A549 treated with Mapracorat at 1 μM for 4 hours (cell line): ENCODE measurements around the gene COX8C. TPM values are rescaled to one million over a fixed set of nuclear protein-coding genes. Genes with fewer than 3 reads are reported as not detected.

ENCODE experiments used
- total RNA-seq: library from RNA; stranded (reverse); fragments of 200-300 nt; extraction: Qiagen RNA extraction; gene quantifications from 5 replicates; pipeline ENCODE4 v1.2.3, GENCODE V29; 2022

The COX8C gene
- total RNA-seq = not detected in 5 replicates

GRCh38 chr14:93346926-93347721 lies at the start of gene COX8C:
TSS of gene COX8C (plus strand) at chr14:93347182. CDS start at chr14:93347269, 87 bp downstream.

GRCh38 chr14:93332853-93333630 lies 13.9 kb upstream of the COX8C start, which contains the start of gene BTBD7:
TSS of gene BTBD7 (minus strand) at chr14:93333036. CDS start at chr14:93296051, 36,985 bp downstream.

Other genes with a start within 250 kb of the COX8C start
- 44.9 to 64.6 TPM (median 56.4 TPM) in 5 replicates for gene ITPK1, start 231.3 kb upstream of the COX8C start, total RNA-seq
- 10.7 to 16.3 TPM (median 13.5 TPM) in 5 replicates for gene MOAP1, start 162.3 kb upstream of the COX8C start, total RNA-seq
- gene LYSET, start 161.9 kb upstream of the COX8C start, total RNA-seq = 31.9 to 39.5 TPM (median 33.8 TPM) in 5 replicates
- 12.5 to 15.4 TPM (median 14.7 TPM) in 5 replicates for gene GON7, start 140.1 kb upstream of the COX8C start, total RNA-seq
- 23.5 to 29.0 TPM (median 26.1 TPM) in 5 replicates for gene UBR7, start 139.9 kb upstream of the COX8C start, total RNA-seq
- 10.3 to 13.6 TPM (median 12.5 TPM) in 5 replicates for gene BTBD7, start 14.1 kb upstream of the COX8C start, total RNA-seq
- gene UNC79, start 83.8 kb downstream of the COX8C start, total RNA-seq = 0.01 to 0.02 TPM (median 0.02 TPM) in 5 replicates